ENCODE results near the gene MCOLN1. TPM values are rescaled to one million over a fixed set of nuclear protein-coding genes. Genes with fewer than 3 reads are reported as not detected.

Gene MCOLN1
- total and polyA plus RNA-seq, 2 of the 8 experiments (the other 6 are each of a cell fraction or from before 2014, with no cell fraction given), result 19.1 to 40.0 TPM

GRCh38 chr19:7562646-7563393 lies 40.4 kb downstream of the MCOLN1 start (continued):
- TF ChIP-seq CTBP2 (IDR thresholded peaks at IDR 0.05; ENCODE audit: borderline replicate concordance, insufficient read depth, insufficient read length, low read length), result no peak
- no peak for TF ChIP-seq SUZ12 (IDR thresholded peaks at IDR 0.05; ENCODE audit: low read length)
- no peak for TF ChIP-seq BACH1 (IDR thresholded peaks at IDR 0.05; ENCODE audit: low read length)
- TF ChIP-seq SP4 (IDR thresholded peaks at IDR 0.05; ENCODE audit: low read length), result no peak
- TF ChIP-seq ATF2 (IDR thresholded peaks at IDR 0.05; ENCODE audit: low read length), result no peak
- TF ChIP-seq CBX8 (IDR thresholded peaks at IDR 0.05; ENCODE audit: borderline replicate concordance, low read depth, low read length), result no peak
- TF ChIP-seq RAD21 (IDR thresholded peaks at IDR 0.05 in 1 of 2, conservative IDR thresholded peaks at IDR 0.05 in 1 of 2; ENCODE audit: low read depth in 2 of 2, low read length in 2 of 2), result no peak
- peak; percentile 38; the same call in 1 of the 2 replicates for TF ChIP-seq EGR1 (IDR thresholded peaks at IDR 0.05; ENCODE audit: borderline replicate concordance, low read depth, low read length)
- no peak for TF ChIP-seq E2F6 (IDR thresholded peaks at IDR 0.05)
- TF ChIP-seq RFX5 (IDR thresholded peaks at IDR 0.05; ENCODE audit: borderline replicate concordance, low read depth, low read length), result no peak
